Measurements from ENCODE around the gene TEX9. TPM values are rescaled to one million over a fixed set of nuclear protein-coding genes. Genes with fewer than 3 reads are reported as not detected.
A peak's percentile ranks its signal among the peaks of the same experiment; 100 is the strongest.

The TEX9 gene
- total and polyA plus RNA-seq, 2 of the 4 experiments (the other 2 are of a cell fraction): 0.63 to 1.4 TPM

DNA sequence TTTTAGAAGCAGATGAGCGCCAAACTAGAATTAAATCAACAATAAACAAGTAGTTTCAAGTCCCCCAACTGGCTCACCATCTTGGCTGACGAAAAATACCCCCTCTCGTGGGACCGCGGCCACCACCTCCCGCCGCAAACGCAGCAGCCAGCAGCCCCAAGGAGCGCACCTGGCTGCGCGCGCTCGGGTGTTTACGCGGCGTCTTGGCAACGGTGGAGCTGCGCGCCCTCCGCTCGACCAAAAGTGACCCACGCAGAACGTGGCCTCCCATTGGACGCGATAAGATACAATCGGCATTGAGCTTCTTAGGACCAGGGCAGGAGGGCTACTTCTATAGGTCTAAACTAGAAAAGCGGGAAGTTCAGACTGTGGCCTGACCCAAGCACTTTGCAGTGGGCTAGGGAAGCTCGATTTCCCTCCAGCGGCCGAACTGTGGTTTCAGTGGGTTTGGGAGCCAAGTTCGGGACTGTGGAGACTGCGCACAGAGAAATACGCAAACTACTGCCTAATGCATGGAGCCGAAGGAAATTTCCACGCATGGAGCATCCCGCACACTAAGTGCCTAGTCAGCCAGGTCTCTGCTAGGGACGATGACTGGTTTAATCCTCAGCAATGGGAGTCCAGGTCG lies 99.8 kb downstream of the TEX9 start, which contains the start of gene MNS1:
Gene MNS1 (minus strand): TSS at position 245 of the 628 bp plus-strand sequence. CDS start 165 bp downstream, at position 80.
- peak; percentile 96 for DNase-seq
- Histone ChIP-seq H4K20me1 (ENCODE audit: insufficient read depth, low read length) (no peaks in the 10 kb centered on the region), H4K91ac (ENCODE audit: insufficient read depth, low read depth, low read length) (no peak within 1 kb of the TSS), H2BK20ac (ENCODE audit: low read depth, low read length) (no peak within 1 kb of the TSS), H3K4ac (ENCODE audit: low read depth, low read length) (peak within 1 kb of the TSS; percentile 31; the same call in 1 of the 2 replicates), H2BK5ac (ENCODE audit: low read depth, low read length, poor library complexity, severe bottlenecking) (no peak within 1 kb of the TSS), H3K27me3 (ENCODE audit: control insufficient read depth, insufficient read depth, low read length) (no peaks in the 10 kb centered on the region), H3K9me3 (ENCODE audit: control insufficient read depth, insufficient read depth, low read length) (no peaks in the 10 kb centered on the region), H4K8ac (ENCODE audit: low read depth in 2 of 2, low read length in 2 of 2) (peak within 1 kb of the TSS; percentile 58 to 71; a peak in 2 of 4 replicates), H3K79me1 (ENCODE audit: low read depth in 1 of 2, low read length in 2 of 2) (no peaks in the 10 kb centered on the region), H3K9ac (ENCODE audit: low read depth, low read length) (peak within 1 kb of the TSS; percentile 50), H3K27ac (ENCODE audit: insufficient read depth, low read length) (no peak within 1 kb of the TSS; the same call in 1 of the 2 replicates), H3K4me1 (ENCODE audit: control insufficient read depth, insufficient read depth, low read length) (no peaks in the 10 kb centered on the region), H3K14ac (replicated peaks; ENCODE audit: low read depth, low read length) (no peak within 1 kb of the TSS), H3K23ac (ENCODE audit: low read depth, low read length) (no peak within 1 kb of the TSS), H3K18ac (ENCODE audit: low read depth, low read length) (no peak within 1 kb of the TSS), H2BK15ac (ENCODE audit: low read depth, low read length) (no peak within 1 kb of the TSS), H3K36me3 (ENCODE audit: control insufficient read depth, insufficient read depth, low read length) (no peaks in the 10 kb centered on the region), H2AFZ (replicated peaks; ENCODE audit: low read length, poor library complexity) (peak within 1 kb of the TSS; percentile 96), H2AK5ac (ENCODE audit: low read depth, low read length) (no peak within 1 kb of the TSS), H4K5ac (ENCODE audit: low read depth, low read length) (no peak within 1 kb of the TSS), H3K4me2 (ENCODE audit: low read depth, low read length) (peak within 1 kb of the TSS; percentile 89), H3K56ac (ENCODE audit: extremely low read depth, insufficient read depth, low read length) (peak within 1 kb of the TSS; percentile 66; the same call in 1 of the 2 replicates), H2AK9ac (replicated peaks; ENCODE audit: low read depth, low read length, poor library complexity) (no peak within 1 kb of the TSS), H3K9me1 (ENCODE audit: insufficient read depth, low read length) (no peaks in the 10 kb centered on the region), H3K4me3 (ENCODE audit: insufficient read depth, low read depth, low read length) (peak within 1 kb of the TSS; percentile 72), H2BK120ac (ENCODE audit: low read depth, low read length) (no peak within 1 kb of the TSS)
- CTCF ChIA-PET: interaction anchor here (1.5 kb wide), 1 partner anchor 26 kb away, joined by 7 read pairs; no protein-coding TSS in a partner anchor
- POLR2A ChIA-PET (ENCODE audit: unreplicated experiment): no interaction called here
- no TSS peak for BruUV-seq (replicated peaks)
- in situ Hi-C loops (cut with MboI; ENCODE audit: low sequenced_read_pairs): no loop called here
- intact Hi-C loops (cut with micrococcal nuclease): no loop called here
- dilution Hi-C loops (cut with HindIII; ENCODE audit: low sequenced_read_pairs, unreplicated experiment): no loop called here
- peak; percentile 100 for ATAC-seq (ENCODE audit: low read depth)
- TF ChIP-seq ELK1 (IDR thresholded peaks at IDR 0.05; ENCODE audit: borderline replicate concordance, low read depth, low read length): no peak
- TF ChIP-seq MXI1 (IDR thresholded peaks at IDR 0.05; ENCODE audit: borderline replicate concordance, low read depth, low read length): peak; percentile 75
- no peak for TF ChIP-seq BHLHE40 (IDR thresholded peaks at IDR 0.05; ENCODE audit: low read depth, low read length)
- TF ChIP-seq, protein P1, sequence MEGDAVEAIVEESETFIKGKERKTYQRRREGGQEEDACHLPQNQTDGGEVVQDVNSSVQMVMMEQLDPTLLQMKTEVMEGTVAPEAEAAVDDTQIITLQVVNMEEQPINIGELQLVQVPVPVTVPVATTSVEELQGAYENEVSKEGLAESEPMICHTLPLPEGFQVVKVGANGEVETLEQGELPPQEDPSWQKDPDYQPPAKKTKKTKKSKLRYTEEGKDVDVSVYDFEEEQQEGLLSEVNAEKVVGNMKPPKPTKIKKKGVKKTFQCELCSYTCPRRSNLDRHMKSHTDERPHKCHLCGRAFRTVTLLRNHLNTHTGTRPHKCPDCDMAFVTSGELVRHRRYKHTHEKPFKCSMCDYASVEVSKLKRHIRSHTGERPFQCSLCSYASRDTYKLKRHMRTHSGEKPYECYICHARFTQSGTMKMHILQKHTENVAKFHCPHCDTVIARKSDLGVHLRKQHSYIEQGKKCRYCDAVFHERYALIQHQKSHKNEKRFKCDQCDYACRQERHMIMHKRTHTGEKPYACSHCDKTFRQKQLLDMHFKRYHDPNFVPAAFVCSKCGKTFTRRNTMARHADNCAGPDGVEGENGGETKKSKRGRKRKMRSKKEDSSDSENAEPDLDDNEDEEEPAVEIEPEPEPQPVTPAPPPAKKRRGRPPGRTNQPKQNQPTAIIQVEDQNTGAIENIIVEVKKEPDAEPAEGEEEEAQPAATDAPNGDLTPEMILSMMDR (conservative IDR thresholded peaks at IDR 0.05; ENCODE audit: low read depth, low read length): no peak
- TF ChIP-seq NFE2L2 (IDR thresholded peaks at IDR 0.05; ENCODE audit: low read depth, low read length): no peak
- no peak for TF ChIP-seq RCOR1 (IDR thresholded peaks at IDR 0.05; ENCODE audit: insufficient replicate concordance, low read length)
- no peak for TF ChIP-seq RFX5 (IDR thresholded peaks at IDR 0.05; ENCODE audit: low read depth, low read length)
- 0% methylated on average over 3 of the region's 38 CpGs; no CpG with 5 or more reads in 1 of the 2 experiments for WGBS, 2 experiments (ENCODE audit: extremely low coverage in 2 of 2, insufficient read length in 1 of 2)
